Fibroblast of pulmonary artery (primary cell): ENCODE measurements around the gene ACTL8.

Source experiments
- DNase-seq: peaks from one replicate; pipeline ENCODE4 v3.0.0-alpha.2; 2010; ENCODE audit warnings: low read depth
- H3K4me3 ChIP-seq: replicated peaks from 2 replicates; pipeline ENCODE4 v1.5.1; 2011; ENCODE audit warnings: low read depth, mild to moderate bottlenecking, control low read depth, low read length, moderate library complexity
- TF ChIP-seq, protein P1 (sequence below): IDR thresholded peaks from 2 replicates; pipeline ENCODE4 v1.5.1; 2011; ENCODE audit warnings: mild to moderate bottlenecking, control low read depth, low read length, inconsistent platforms; ENCODE audit errors: missing control alignments

Gene ACTL8

DNA sequence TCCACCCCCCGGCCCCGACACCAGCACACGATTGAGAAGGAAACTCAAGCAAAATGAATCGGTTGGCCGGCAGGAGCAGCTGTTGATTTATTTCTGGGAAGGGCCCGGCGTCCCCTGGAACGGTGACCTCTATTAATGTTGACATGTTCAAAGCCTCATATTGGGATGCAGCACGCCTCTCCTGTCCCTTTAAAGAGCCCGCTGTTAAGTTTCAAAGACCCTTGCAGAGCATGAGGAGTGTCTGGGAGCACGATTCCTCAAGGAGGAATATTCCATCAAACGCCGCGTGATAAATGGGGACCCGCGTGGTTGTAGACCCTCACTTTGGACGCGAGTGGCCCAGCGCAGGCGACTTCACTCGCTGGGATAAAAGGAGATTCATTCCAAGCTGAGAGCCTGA is 21.5 kb upstream of the ACTL8 start:
- DNase-seq: no peak
- H3K4me3 ChIP-seq: no peak overlapping the region
- TF ChIP-seq, protein P1, sequence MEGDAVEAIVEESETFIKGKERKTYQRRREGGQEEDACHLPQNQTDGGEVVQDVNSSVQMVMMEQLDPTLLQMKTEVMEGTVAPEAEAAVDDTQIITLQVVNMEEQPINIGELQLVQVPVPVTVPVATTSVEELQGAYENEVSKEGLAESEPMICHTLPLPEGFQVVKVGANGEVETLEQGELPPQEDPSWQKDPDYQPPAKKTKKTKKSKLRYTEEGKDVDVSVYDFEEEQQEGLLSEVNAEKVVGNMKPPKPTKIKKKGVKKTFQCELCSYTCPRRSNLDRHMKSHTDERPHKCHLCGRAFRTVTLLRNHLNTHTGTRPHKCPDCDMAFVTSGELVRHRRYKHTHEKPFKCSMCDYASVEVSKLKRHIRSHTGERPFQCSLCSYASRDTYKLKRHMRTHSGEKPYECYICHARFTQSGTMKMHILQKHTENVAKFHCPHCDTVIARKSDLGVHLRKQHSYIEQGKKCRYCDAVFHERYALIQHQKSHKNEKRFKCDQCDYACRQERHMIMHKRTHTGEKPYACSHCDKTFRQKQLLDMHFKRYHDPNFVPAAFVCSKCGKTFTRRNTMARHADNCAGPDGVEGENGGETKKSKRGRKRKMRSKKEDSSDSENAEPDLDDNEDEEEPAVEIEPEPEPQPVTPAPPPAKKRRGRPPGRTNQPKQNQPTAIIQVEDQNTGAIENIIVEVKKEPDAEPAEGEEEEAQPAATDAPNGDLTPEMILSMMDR: no peak

DNA sequence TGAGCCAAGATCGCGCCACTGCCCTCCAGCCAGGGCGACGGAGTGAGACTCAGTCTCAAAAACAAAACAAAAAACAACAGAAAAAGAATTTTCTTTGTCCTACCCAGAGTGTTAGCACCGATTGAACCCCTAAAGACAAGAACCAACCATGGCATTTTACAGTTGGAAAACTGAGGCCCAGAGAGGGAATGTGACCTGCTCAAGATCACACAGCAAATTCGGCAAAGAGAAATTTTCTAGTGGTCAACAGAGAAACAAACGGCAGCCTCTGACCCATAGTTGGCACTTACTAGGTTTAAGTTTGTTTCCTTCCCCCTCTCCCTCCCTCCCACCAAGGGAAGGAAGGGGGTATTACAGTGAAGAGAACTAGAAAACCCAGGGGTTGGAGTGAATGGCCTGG is 20.5 kb upstream of the ACTL8 start:
- no peak for DNase-seq
- TF ChIP-seq, protein P1: no peak
- H3K4me3 ChIP-seq: no peak overlapping the region

DNA sequence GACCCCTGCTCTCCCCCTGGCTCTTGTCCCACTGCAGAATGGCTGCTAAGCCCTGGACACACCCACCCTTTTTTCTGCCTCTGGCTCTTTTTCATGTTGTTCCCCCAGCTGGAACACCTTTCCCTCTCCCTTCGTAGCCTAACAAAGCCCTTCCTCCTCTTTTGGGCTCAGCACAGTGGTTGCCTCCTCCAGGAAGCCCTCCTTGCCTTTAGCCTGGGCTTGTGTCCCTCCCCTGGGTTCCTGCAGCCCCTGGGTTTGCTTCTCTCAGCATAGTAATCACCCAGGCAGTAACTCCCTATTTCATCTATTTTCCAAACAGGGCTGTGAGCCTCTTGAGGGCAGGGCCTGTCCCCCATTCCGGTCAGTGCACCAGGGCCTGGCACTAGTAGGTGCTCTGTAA is 19.8 kb upstream of the ACTL8 start:
- H3K4me3 ChIP-seq: no peak overlapping the region
- DNase-seq: no peak
- TF ChIP-seq, protein P1: no peak

DNA sequence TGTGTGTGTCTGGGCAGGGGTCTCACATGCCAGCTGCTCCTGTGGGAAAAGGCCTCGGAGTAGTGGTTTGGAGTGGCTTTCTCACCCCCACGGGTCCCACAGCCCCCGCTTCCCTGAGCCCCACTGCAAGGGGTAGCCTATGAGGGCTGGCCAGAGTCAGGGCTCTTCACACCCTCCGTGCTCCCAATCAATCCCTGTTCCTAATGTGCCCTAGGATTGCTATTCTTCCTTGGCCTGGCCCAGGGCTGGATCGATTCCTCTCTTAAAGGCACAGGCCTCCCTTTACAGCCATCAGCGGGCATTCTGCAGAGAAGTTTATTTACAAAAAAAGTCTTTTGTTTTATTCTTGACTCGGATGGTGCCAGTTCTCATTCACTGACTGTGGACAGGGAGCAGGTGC is 19.3 kb upstream of the ACTL8 start:
- no peak overlapping the region for H3K4me3 ChIP-seq
- TF ChIP-seq, protein P1: no peak

DNA sequence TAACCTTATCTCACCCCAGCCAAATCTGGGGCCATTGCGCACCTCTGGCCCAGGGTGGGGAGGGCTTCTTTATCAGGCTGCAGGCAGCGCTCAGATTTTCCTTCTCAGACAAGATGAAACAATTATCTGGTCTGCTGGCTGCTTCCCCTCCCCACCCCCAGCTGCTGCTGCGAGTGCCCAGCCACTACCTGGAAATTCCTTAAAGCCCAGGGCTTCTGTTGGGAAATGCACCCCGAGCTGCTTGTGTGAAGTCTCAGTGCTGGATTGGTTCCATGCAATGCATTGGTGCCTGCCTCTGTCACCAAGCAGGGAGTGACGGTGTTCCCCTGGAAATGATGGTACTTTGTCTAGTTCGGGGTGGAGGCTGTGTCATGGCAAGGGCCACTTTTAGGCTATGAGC is 18.5 kb upstream of the ACTL8 start:
- no peak for DNase-seq
- no peak overlapping the region for H3K4me3 ChIP-seq
- TF ChIP-seq, protein P1: no peak

More for the DNA sequence above, 19.3 kb upstream of the ACTL8 start:
- no peak for DNase-seq

DNA sequence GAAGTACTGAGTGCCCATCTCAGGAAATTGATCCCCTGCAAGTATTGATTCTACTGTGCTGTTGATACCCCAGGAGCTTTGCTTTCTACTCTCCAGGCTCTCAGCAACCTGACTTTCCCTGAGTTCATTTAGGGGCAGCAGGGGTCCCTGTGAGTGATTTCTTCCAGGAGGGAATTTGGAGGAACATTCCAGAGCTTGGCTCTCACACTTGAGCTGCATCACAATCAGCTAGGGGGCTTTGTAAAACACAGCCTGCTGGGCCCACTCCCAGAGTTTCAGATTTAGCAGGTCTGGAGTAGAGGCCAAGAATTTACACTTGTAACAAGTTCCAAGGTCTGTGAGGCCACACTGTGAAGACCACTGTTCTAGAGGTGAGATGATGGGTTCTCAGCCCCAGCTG is 16.1 kb upstream of the ACTL8 start:
- H3K4me3 ChIP-seq: no peak overlapping the region
- no peak for DNase-seq
- TF ChIP-seq, protein P1: no peak

DNA sequence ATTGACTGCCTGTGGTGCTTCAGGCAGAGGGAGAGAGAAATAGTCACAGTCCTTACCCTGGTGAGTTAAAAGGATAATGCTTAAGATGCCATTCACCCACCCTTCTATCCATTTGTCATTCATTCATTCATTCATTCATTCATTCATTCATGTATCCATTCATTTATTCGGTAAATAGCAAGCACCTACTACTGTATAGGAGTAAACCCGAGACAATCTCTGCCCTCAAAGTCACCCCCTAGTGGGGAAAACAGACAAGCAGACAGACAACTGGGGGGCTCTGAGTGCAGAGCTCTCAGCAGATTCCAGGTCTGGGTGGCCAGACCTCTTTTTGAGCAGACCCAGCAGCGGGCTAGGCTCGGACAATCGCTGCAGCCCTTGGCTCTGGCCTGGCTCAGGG is 14.1 kb upstream of the ACTL8 start:
- H3K4me3 ChIP-seq: no peak overlapping the region
- TF ChIP-seq, protein P1: no peak
- DNase-seq: no peak
